HG02840 (cell line): Measurements from ENCODE around the gene TUBB2A.
"Not testable (repeated sequence)": the region's sequence is repeated elsewhere in the genome, so short reads cannot be mapped to it uniquely, and the experiment has no call there.

Experiments used
- ATAC-seq: cut with Tn5 transposase; IDR thresholded peaks from one replicate; pipeline ENCODE4 v1.9.1; 2021; ENCODE audit warnings: mild to moderate bottlenecking, moderate library complexity, moderate number of reproducible peaks; ENCODE audit not compliant: unreplicated experiment, low FRiP score

TUBB2A gene

DNA sequence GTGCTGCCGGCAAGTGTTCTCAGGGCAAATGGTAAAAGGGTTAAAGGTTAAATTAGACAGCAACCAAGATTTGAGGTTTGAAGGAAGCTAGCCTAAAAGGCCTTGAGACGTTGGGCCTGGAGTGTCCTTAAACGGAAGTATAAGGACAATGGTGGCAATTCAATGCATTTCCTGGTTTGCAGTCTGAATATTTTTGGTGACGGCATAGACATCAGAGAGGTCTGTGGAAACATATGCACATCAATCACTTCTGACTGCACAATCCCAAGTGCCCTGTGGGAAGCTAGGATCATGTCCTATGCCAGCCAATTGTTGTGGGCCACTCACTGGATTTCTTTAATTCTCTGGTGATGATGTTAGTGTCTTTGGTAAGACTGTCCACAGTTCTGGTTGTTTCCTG, 25.7 kb upstream of the TUBB2A start:
- no peak for ATAC-seq

DNA sequence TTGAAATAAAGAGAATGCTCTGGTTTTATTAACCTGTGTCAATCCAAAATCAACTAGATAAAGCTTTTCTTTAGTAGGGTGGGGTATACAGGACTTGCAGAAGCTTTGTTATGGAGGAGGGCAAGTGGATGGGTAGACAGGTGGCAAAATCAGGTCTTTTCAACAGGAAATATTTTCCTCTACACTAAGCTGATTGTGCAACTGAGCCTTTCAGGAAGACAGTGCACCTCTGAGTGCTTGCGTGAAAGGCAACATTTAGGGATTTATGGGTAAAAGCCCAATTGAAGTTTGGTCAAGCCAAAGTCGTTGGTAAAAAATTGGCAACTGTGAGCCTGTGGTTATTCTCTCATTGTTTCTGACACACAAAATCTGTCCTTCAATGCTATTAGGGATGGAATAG, 23.8 kb upstream of the TUBB2A start:
- no peak for ATAC-seq

GRCh38 chr6:3179945-3180344, 22.6 kb upstream of the TUBB2A start:
- ATAC-seq = not testable (repeated sequence)

- not testable (repeated sequence) for ATAC-seq
Observed at GRCh38 chr6:3178666-3179065, 21.3 kb upstream of the TUBB2A start.

DNA sequence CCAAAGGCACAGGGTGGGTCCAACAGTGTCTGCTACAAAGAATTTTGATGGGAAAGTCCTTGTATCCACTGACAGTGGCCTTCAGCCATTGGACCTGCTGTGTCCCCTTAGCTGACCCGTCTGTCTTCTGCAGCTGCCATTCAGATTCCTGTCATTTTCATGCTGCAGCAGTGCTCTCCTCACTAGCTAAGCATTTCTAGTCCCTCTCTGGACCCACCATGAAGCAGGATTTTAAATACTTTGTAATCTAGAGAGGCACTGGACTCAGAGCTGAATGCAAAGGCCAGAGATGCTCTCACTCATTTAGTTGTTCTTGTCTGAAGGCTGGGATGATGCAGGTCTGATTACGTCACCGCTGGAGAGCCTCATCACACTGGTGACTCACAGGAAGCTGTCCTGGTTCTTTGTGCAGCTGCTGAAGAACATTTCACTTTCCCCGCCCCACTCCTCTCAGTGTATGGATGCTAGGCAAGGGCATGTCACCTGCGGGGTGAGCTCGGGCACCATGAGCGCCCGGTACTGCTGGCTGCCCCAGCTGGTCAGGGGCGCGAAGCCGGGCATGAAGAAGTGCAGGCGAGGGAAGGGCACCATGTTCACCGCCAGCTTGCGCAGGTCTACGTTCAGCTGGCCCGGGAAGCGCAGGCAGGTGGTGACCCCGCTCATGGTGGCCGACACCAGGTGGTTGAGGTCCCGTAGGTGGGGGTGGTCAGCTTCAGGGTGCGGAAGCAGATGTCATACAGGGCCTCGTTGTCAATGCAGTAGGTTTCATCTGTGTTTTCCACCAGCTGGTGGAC, 19.4 kb upstream of the TUBB2A start:
- no peak for ATAC-seq

DNA sequence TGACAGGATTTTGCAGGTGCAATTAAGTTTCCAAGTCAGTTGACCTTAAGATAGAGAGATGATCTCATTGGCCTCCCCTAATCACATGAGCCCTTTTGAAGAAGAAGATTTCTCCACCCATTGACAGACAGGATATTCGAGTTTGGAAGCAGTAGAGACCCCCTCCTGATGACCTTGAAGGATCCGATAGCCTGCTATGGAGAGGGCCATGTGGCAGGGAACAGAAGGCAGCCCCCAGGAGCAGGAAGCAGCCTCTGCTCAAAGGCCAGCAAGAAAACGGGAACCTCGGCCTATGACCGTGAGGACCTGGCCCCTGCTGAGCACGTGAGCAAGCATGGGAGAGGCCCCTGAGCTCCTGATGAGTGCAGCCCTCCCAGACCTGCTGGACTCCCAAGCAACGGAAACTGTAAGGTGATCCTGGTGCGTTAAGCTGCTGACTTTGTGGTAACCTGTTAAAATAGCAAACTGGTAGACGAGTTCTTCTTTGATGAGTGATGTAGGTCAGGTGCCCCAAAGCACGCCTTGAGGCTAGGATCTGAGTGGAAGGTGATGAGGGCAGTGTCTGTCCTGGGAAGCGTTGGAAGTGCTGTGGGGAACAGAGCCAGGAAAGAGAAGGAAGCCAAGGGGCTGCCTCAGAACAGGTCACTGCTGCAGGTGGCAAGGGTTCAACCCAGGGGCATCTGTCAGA, 18.5 kb upstream of the TUBB2A start:
- ATAC-seq = no peak

- not testable (repeated sequence) for ATAC-seq
Observed at GRCh38 chr6:3173636-3174089, 16.3 kb upstream of the TUBB2A start.

DNA sequence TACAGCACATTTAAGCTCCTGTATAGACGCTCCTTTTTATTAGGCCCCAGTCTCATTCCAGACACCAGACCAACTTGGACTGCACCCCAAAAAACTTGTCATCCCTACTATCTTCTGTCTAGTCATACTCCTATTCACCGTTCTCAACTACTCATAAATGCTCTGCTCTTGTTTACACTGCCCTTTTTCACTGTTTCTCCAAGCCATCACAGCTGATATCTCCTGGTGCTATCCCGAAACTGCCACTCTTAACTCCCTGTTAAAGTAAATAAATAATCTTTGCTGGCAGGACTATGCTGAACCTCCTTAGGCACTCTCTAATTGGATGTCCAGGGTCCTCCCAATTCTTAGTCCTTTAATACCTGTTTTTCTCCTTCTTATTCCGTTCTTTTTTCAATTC, 15.4 kb upstream of the TUBB2A start:
- ATAC-seq = not testable (repeated sequence)

DNA sequence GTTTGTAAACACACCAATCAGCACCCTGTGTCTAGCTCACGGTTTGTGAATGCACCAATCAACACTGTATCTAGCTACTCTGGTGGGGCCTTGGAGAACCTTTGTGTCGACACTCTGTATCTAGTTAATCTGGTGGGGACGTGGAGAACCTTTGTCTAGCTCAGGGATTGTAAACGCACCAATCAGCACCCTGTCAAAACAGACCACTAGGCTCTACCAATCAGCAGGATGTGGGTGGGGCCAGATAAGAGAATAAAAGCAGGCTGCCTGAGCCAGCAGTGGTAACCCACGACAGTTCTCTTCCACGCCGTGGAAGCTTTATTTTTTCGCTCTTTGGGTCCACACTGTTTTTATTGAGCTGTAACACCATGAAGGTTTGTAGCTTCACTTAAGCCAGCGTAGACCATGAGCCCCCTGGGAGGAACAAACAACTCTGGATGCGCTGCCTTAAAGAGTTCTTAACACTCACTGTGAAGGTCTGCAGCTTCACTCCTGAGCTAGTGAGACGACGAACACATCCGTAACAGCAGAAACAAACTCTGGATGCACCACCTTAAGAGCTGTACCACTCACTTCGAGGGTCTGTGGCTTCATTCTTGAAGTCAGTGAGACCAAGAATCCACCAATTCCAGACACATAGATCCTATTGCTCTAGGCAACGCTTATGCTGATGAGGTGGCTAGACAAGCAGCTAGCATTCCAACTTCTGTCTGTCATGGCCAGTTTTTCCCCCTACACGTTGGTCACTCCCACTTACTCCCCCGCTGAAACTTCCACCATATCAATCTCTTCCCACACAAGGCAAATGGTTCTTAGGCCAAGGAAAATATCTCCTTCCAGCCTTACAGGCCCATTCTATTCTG, 14.2 kb upstream of the TUBB2A start:
- not testable (repeated sequence) for ATAC-seq

DNA sequence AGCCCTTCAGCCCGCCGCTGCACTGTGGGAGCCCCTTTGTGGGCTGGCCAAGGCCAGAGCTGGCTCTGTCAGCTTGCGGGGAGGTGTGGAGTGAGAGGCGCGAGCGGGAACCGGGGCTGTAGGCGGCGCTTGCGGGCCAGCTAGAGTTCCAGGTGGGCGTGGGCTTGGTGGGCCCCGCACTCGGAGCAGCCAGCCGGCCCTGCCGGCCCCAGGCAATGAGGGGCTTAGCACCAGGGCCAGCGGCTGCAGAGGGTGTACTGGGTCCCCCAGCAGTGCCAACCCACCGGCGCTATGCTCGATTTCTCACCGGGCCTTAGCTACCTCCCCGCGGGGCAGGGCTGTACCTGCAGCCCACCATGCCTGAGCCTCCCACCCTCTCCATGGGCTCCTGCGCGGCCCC, 13.3 kb upstream of the TUBB2A start:
- ATAC-seq = not testable (repeated sequence)

DNA sequence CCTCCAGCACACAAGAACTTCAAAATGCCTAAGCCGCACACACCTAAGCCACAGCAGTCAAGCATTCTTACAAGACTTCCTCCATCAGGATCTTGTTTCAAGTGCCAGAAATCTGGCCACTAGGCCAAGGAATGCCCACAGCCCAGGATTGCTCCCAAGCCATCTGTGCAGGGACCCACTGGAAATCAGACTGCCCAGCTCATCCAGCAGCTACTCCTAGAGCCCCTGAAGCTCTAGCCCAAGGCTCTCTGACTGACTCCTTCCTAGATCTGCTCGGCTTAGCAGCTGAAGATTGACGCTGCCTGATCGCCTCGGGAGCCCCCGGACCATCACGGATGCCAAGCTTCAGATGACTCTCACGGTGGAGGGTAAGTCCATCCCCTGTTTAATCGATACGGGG, 10.7 kb upstream of the TUBB2A start:
- not testable (repeated sequence) for ATAC-seq

GRCh38 chr6:3166535-3167225, 9.3 kb upstream of the TUBB2A start:
- ATAC-seq = not testable (repeated sequence)

- no peak for ATAC-seq
Observed at GRCh38 chr6:3165631-3166534, 8.5 kb upstream of the TUBB2A start.

DNA sequence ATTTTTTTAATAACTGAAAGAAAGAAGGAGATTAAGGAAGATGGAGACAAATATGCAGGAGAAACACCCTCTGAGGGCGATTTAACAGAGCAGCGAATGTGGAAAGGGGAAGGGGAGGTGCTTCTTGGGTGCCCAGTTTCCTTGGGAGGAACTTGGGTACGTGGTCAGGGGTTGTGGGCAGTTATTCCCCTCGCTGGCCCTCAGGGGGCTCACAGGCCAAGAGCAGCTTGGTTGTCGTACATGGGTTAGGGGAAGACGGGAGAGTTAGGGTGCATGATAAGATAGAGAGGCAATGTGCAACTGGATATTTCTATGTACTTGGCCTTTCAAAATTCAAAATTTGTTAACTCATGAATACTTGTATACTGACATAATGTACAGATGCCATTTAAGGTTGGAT, 7.0 kb upstream of the TUBB2A start:
- no peak for ATAC-seq

- ATAC-seq = no peak
Observed at GRCh38 chr6:3163248-3163594, 5.9 kb upstream of the TUBB2A start.

- ATAC-seq = peak; percentile 50
Observed at GRCh38 chr6:3162565-3163247, 5.4 kb upstream of the TUBB2A start.

DNA sequence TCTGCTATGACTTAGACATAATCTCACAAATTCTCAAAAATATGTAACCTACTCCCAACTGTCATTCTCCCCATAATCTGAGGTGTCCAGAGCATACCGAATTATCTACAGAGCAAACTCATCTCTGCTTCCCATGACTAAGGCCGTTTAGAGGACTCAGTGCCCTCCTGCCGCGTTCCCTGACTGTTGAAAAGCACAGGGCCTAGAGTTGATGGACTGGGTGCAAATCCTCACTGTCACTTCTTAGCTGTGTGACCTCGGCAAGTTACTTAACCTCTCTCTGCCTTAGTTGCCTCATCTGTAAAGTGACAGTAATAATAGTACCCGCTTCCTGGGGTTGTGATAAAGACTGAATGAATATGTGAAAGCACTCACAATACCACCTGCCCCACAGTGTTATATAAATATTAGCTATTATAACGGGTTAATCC, 4.7 kb upstream of the TUBB2A start:
- ATAC-seq = no peak

DNA sequence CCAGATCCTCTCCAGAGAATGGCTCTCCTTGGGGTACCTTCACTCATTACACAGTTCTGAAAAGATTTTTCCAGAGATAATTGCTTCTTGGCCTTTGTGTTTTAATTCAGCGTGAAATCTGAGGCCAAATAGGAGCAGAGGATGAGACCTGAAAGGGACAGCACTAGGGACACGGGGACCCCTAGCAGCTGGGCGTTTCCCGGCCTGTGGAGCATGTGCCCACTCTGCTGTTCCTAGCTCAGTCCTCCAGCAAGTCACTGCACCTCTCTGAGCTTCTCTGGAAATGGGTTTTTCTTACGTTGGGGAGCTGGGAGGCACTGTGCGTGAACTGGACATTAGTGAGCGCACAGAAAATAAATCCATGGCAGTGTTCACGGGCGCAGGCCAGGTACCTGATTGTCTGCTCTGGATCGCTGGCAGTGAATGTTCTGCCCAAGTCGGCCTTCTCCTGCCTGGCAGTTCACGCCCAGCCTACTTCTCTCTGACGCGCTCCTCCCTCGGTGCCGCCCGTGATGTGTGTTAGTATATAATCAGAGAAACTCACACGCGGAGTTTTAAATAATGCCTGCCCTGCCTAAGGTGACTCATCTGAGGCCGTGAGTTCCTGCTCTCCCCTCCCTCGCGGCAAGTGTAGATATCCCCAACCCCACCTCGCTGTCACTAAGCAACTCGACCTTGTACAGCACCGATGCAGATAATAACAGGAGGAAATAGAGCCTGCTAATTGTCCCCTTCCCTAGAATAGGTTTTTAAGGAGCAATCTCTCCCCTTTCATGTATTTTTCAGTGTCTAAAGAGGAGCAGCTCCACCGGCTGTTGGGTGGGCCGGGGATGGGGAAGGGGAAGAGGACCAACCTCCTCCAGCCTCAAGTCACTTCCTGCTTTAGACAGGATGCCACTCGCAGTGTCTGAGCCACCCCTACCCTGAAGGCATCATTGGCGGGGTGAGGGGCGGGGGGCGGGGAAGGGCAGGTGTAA, 2.7 kb upstream of the TUBB2A start:
- no peak for ATAC-seq
